Ammon's horn (tissue), 1 donor: ENCODE results near the gene IGSF11.

Experiments used
- DNase-seq: peaks from one replicate; pipeline ENCODE4 v3.0.0-alpha.2; 2016; ENCODE audit warnings: low spot score

IGSF11 gene

GRCh38 chr3:118949113-118949760, 85.4 kb downstream of the IGSF11 start:
- no peak for DNase-seq

GRCh38 chr3:118948146-118948545, 86.5 kb downstream of the IGSF11 start:
- no peak for DNase-seq

- DNase-seq: no peak
These were observed 88.2 kb downstream of the IGSF11 start for GRCh38 chr3:118946449-118946848.

- peak; percentile 29 for DNase-seq
These were observed 88.8 kb downstream of the IGSF11 start for GRCh38 chr3:118945834-118946233.

- no peak for DNase-seq
These were observed 91.0 kb downstream of the IGSF11 start for GRCh38 chr3:118943597-118943996.

- DNase-seq: no peak
These were observed 92.0 kb downstream of the IGSF11 start for GRCh38 chr3:118942671-118943070.

GRCh38 chr3:118942195-118942594, 92.5 kb downstream of the IGSF11 start:
- DNase-seq: no peak

GRCh38 chr3:118941236-118941635, 93.4 kb downstream of the IGSF11 start:
- DNase-seq: no peak

- no peak for DNase-seq
These were observed 96.3 kb downstream of the IGSF11 start for GRCh38 chr3:118938183-118938961.

- DNase-seq: no peak
These were observed 97.8 kb downstream of the IGSF11 start for GRCh38 chr3:118936811-118937210.

GRCh38 chr3:118932822-118933558, 101.7 kb downstream of the IGSF11 start:
- peak; percentile 66 for DNase-seq

GRCh38 chr3:118931996-118932395, 102.7 kb downstream of the IGSF11 start:
- DNase-seq: no peak

- DNase-seq: no peak
These were observed 107.2 kb downstream of the IGSF11 start for GRCh38 chr3:118927449-118927848.

GRCh38 chr3:118912188-118912587, 122.5 kb downstream of the IGSF11 start:
- no peak for DNase-seq

GRCh38 chr3:118910332-118910731, 124.3 kb downstream of the IGSF11 start:
- DNase-seq: no peak

GRCh38 chr3:118909763-118910162, 124.9 kb downstream of the IGSF11 start:
- DNase-seq: no peak

GRCh38 chr3:118907909-118908308, 126.7 kb downstream of the IGSF11 start:
- no peak for DNase-seq

- no peak for DNase-seq
These were observed 133.7 kb downstream of the IGSF11 start for GRCh38 chr3:118900737-118901525.

GRCh38 chr3:118890206-118890605, 144.4 kb downstream of the IGSF11 start:
- DNase-seq: no peak

- DNase-seq: no peak
These were observed 145.0 kb downstream of the IGSF11 start for GRCh38 chr3:118889691-118890090.

- no peak for DNase-seq
These were observed 147.9 kb downstream of the IGSF11 start for GRCh38 chr3:118886708-118887107.

- DNase-seq: peak; percentile 88
These were observed 149.9 kb downstream of the IGSF11 start for GRCh38 chr3:118884748-118885206.
